ENCODE measurements around the gene ZNF507.
"Not testable (repeated sequence)": the region's sequence is repeated elsewhere in the genome, so short reads cannot be mapped to it uniquely, and the experiment has no call there.

ZNF507 gene

DNA sequence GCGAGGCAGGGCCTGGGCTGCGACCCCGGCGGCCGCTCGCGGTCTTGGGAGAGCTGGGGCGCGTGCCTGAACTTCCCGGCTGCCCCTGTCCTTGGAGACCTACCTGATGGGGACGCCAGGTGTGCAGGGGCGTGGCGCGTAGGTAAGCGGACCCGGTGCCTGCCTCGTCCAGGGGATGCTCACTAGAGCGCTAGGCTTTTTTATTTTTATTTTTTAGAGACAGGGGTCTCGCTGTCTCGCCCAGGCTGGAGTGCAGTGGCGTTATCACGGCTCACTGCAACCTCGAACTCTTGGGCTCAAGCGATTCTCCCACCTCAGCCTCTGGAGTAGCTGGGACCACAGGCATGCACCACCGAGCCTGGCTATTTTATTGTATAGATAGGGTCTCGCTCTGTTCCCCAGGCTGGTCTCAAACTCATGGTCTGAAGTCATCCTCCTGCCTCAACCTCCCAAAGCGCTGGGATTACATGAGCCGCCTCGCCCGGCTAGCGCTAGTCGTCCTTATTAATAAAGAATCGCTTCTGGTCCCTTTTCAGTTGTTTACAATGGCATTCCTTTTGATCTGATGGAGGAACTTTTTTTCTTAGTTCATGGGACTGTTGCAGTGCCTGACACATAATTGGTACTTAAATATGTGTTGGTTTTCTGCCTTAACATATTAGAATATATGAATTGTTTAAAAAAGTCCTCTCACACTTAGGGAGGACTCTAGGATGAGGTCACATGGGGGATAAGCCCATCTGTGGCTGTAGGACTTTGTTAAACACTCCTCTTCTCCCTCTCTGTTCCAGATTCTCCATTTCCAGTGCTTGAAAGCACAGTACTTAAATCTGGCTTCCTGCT lies 61.0 kb downstream of the ZNF507 start:
- DNase-seq (ENCODE audit: low read depth in 1 of 2, low spot score in 1 of 2): no peak

DNA sequence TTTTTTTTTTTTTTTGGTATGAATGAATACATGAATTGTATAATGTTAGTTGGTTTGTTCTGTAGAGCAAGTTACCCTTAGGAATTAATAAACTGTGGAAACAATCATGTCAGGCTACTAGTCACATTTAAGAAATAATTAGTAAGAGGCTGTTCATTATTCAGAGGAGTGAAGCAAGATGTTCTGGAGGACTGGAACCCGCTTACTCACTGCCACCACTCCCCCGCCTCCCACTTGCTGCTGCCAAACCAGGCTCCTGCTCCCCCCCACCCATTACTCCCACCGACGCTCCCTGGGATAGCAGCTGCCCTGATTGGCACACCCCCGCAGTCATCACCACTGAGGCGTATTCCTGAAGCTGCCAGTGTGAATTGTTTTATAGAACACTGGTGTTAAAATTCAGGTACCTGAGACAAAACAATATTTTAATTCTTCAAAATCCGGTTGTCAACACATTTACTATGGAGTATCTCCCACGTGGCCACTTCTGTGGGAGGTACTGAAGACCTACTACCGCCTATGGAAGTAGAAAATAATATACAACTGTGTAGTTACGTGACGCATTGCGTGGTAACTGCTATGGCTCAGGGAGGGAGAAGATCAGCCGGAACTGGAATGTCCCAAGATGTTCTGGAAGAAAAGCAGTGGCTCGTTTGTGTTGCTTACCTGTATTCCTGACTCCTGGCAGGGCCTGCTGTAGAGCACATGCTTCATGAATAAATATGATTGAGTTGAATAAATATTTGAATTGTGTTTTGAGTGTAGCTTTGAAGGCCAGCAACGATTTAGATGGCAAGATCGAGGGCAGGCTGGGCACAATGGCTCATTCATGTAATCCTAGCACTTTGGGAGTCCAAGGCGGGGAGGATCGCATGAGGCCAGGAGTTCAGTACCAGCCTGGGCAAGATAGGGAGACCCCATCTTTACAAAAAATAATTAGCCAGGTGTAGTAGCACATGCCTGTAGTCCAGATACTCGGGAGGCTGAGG lies 61.9 kb downstream of the ZNF507 start:
- no peak for DNase-seq (ENCODE audit: low read depth in 1 of 2, low spot score in 1 of 2)

DNA sequence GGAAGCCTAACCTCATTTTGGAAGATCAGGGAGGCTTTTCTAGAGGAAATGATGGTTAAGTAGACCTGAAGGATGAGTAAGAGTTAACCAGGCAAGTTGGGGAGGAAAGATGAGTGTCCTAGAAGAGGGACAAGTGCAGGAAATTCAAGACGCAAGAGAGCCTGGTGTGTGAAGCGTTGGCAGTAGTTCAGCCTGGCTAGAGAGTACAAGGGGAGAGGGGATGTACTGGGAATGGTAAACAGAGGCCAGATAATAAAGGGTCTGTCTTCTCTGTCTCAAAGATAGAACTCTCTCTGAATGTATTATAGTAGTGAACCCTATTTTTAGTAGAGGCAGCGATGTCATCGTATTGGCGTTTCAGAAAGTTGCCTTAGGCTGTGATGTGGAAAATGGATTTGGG lies 69.8 kb downstream of the ZNF507 start:
- DNase-seq (ENCODE audit: low read depth in 1 of 2, low spot score in 1 of 2): no peak

DNA sequence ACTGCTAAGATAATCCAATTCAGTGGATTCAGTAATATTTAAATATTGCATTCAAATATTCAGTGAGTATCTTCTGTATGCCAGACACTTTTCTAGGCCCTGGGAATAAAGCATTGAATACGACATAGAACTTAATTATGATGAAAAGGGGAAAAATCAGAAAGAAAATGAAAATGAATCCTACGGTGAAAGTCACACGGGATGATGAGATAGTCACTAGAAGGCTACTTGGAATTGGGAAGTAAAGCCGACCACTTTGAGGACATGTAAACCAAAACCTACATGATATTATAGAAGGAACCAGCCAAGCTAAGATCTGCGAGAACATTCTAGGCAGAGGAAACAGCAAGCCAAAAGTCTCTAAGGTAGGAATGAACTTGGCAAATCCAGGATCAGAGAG lies 70.3 kb downstream of the ZNF507 start:
- no peak for DNase-seq (ENCODE audit: low read depth in 1 of 2, low spot score in 1 of 2)

DNA sequence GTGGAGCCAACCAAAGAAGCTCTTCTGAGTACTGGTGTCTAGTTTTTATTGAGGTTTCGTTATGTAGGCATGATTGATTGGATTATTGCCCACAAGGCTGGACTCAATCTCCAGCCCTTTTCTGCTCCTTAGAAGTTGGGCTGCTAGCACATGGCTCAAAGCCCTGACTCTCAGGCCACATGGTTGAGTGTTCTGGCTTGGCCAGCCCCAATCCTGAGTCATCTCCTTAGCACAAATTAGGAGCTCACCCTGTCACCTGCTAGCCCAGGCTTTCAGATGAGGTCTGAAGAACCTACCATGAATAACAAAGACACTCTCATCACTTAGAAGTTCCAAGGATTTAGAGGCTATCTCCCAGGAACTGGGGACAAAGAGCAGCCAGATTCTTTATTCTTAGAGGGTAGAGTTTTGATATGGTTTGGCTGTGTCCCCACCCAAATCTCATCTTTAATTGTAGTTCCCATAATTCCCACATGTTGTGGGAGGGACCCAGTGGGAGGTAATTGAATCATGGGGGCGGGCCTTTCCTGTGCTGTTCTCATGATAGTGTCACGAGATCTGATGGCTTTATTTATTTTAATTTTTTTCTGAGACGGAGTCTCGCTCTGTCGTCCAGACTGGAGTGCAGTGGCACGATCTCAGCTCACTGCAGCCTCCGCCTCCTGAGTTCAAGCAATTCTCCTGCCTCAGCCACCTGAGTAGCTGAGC lies 71.5 kb downstream of the ZNF507 start:
- no peak for DNase-seq (ENCODE audit: low read depth in 1 of 2, low spot score in 1 of 2)

DNA sequence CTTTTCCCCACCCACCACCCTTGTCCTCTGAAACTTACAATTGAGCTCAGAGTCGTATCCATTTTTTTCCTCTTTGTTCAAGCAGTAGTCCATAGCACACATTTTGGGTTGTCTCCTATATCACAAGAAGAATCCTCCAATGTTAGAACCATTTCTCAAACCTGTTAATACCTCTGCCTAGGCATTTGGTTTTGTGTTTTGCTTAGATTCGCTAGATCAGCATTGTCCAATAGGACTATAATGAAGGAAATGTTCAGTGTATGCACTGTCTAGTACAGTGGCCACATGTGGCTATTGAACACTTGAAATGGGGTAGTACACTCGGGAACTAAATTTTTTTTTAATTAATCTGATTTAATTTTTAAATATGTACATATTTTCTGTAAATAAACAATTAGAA lies 72.7 kb downstream of the ZNF507 start:
- DNase-seq (ENCODE audit: low read depth in 1 of 2, low spot score in 1 of 2): no peak

DNA sequence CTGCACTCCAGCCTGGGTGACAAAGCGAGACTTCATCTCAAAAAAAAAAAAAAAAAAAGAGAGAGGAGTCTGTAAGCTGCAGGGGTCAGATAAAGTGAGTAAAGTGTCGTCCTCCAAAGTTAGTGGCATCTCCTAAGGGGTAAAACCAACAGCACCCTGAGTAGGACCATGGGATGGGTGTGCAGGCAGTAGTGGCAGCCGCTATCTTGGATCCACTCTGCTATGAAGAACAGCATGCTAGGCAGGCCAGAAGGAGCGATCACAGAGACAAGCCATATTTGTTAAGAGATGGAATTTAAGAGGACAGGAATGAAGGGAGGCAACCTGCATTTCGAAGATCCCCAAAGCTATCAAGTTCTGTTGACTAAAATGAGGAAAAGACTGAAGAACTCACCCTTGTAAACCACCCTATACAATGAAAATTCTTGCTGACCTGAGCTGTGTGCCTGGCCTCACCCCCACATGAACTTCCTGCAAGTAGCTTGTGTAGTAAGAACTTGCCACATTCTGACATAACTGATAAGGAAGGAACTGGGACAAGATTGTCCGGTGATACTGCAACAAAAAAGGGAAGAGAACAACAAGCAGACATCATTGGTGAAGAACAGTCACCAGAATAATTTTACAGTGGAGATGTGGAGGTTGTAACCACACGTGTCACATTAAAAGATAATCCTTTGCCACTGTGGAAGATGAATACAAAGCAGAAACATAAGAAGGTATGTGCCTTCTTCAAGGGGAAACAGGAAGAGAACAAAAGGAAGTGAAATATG lies 76.4 kb downstream of the ZNF507 start:
- no peak for DNase-seq (ENCODE audit: low read depth in 1 of 2, low spot score in 1 of 2)

DNA sequence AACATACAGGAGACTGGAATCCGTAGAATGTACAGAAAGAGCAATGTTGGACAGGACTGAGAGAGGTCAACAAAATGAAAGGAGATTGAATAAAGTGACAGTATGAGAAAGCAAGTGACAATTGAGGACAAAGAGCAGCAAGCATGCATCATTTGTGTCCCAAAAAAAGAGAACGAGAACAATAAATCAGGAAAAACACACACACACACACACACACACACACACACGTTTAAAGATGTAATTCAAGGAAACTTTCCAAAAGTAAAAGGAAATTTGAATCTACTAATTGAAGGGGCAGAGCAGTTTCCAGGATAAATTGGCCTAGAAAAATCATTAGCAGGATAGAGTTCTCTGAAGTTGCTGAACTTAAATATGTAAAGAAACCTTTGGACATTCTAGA lies 77.0 kb downstream of the ZNF507 start:
- no peak for DNase-seq (ENCODE audit: low read depth in 1 of 2, low spot score in 1 of 2)

DNA sequence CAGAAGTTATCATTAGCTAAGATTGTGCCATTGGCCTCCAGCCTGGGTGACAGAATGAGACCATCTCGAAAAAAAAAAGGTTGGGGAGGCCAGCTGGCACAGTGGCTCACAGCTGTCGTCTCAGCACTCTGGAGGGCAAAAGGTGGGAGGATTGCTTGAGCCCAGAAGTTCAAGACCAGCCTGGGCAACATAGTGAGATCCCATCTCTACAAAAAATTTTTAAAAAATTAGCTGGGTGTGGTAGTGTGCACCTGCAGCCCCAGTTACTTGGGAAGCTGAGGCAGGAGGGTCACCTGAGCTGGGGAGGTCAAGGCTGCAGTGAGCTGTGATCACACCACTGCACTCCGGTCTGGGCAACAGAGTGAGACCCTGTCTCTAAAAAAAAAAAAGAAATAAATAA lies 78.5 kb downstream of the ZNF507 start:
- not testable (repeated sequence) for DNase-seq (ENCODE audit: low read depth in 1 of 2, low spot score in 1 of 2)

DNA sequence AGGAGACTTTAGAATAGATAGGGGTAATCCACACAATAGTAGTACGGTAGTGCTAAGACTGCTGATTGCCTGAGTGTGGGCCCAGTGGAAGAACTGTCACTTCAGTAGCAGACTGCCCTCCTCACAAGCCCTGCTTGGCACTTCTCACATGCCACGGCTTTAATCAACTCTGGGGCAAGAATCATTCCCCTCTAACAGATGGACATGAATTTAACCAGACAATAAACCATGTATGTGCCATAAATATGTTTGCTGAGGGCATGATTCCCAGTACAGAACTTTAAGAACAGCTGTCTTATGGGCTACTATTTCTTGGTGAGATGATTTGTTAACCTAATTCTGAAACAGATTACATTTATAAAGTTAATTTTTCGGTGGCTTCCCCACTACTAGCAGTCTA lies 82.1 kb downstream of the ZNF507 start:
- DNase-seq (ENCODE audit: low read depth in 1 of 2, low spot score in 1 of 2): no peak

DNA sequence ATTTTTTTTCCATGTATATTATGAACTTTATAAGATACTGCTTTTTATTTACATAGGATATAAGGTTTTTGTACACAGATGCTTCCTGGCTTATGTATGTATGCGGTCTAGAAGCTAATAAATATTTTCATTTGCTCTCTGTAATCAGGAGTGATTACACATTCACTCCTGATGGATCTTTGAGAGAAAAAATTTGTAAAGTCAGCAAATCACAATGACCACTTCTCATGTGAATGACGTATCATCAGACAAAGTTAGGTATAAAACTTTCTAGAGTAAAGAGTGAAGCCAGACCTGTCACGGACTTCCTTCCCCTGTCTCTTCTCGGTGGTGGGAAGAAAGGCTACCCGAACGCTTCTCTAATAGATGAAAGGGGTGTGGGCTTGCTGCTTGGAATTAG lies 91.3 kb downstream of the ZNF507 start:
- DNase-seq (ENCODE audit: low read depth in 1 of 2, low spot score in 1 of 2): no peak

DNA sequence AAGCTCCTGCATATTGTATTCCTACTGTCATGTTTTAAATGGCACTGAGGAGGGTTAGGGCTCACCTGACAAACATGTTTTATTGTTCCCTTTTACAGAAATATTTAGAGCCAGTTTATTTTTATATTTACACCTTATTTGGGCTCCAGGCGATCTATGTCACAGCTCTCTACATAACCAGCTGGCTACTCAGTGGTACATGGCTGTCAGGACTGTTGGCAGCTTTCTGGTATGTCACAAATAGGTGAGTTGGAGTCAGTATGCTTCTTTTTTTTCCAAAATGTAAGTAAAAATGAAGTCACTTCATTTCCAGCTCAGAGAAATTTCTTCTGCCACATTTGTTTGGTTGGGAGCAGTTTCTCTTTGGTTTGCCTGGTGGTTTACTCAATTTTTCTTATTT lies 91.7 kb downstream of the ZNF507 start:
- DNase-seq (ENCODE audit: low read depth in 1 of 2, low spot score in 1 of 2): no peak
